DOHH2 (cell line): Measurements from ENCODE around the gene B3GNT3.

Source experiments
- H3F3A ChIP-seq: fragments of 200-600 bp; sonication (generic), shearing (Covaris generic); 2 replicates; pipeline ENCODE4 v1.6.0; 2016; ENCODE audit warnings: antibody characterized with exemption, mild to moderate bottlenecking; ENCODE audit not compliant: control insufficient read depth, insufficient read depth
- H3K27ac ChIP-seq: fragments of 200-600 bp; sonication (generic); 2 replicates; pipeline ENCODE4 v1.5.1; 2014; ENCODE audit warnings: low read depth, mild to moderate bottlenecking, low read length, moderate library complexity
- H3K27me3 ChIP-seq: fragments of 200-600 bp; sonication (generic); 2 replicates; pipeline ENCODE4 v1.6.1; 2014; ENCODE audit warnings: mild to moderate bottlenecking, low read length, mixed read lengths; ENCODE audit not compliant: control insufficient read depth
- H3K36me3 ChIP-seq: fragments of 200-600 bp; sonication (generic); 2 replicates; pipeline ENCODE4 v1.6.1; 2014; ENCODE audit warnings: mild to moderate bottlenecking, low read length, moderate library complexity, mixed read lengths; ENCODE audit not compliant: control insufficient read depth
- H3K4me1 ChIP-seq: fragments of 200-600 bp; sonication (generic); 2 replicates; pipeline ENCODE4 v1.6.1; 2014; ENCODE audit warnings: mild to moderate bottlenecking, low read length, mixed read lengths; ENCODE audit not compliant: control insufficient read depth
- H3K4me2 ChIP-seq: fragments of 200-600 bp; sonication (generic); 2 replicates; pipeline ENCODE4 v1.6.0; 2014; ENCODE audit warnings: mild to moderate bottlenecking, low read length, moderate library complexity
- H3K4me3 ChIP-seq: fragments of 200-600 bp; sonication (generic); 2 replicates; pipeline ENCODE4 v1.5.1; 2014; ENCODE audit warnings: mild to moderate bottlenecking, low read length, mixed read lengths
- H3K79me2 ChIP-seq: fragments of 200-600 bp; sonication (generic); 2 replicates; pipeline ENCODE4 v1.6.1; 2014; ENCODE audit warnings: mild to moderate bottlenecking, low read length, mixed read lengths; ENCODE audit not compliant: control insufficient read depth
- H3K9me2 ChIP-seq: fragments of 200-600 bp; sonication (generic); replicated peaks from 2 replicates; pipeline ENCODE4 v1.6.1; 2014; ENCODE audit warnings: mild to moderate bottlenecking, low read length, mixed read lengths; ENCODE audit not compliant: control insufficient read depth
- H3K9me3 ChIP-seq: fragments of 200-600 bp; sonication (generic); 2 replicates; pipeline ENCODE4 v1.6.1; 2014; ENCODE audit warnings: antibody characterized with exemption, low read length, mixed read lengths; ENCODE audit not compliant: control insufficient read depth, insufficient read depth
- H4K20me1 ChIP-seq: fragments of 200-600 bp; sonication (generic); 2 replicates; pipeline ENCODE4 v1.6.0; 2014; ENCODE audit warnings: low read depth, mild to moderate bottlenecking, antibody characterized with exemption, low read length, moderate library complexity; ENCODE audit not compliant: control insufficient read depth, insufficient read depth
- CTCF ChIP-seq: fragments of 200-600 bp; sonication (generic); IDR thresholded peaks from one replicate; pipeline ENCODE4 v1.5.1; 2014; ENCODE audit warnings: antibody characterized with exemption, mild to moderate bottlenecking, low read depth, low read length; ENCODE audit not compliant: poor library complexity, severe bottlenecking
- EZH2phosphoT487 ChIP-seq: fragments of 200-600 bp; sonication (generic); IDR thresholded peaks from 2 replicates; pipeline ENCODE4 v1.6.1; 2017; ENCODE audit warnings: borderline replicate concordance, mild to moderate bottlenecking, antibody characterized with exemption, low read length, moderate library complexity, mixed read lengths

The B3GNT3 gene

GRCh38 chr19:17837972-17838371 is 43.0 kb downstream of the B3GNT3 start:
- H4K20me1 ChIP-seq: no peaks in the 10 kb centered on the region
- H3K4me1 ChIP-seq: no peaks in the 10 kb centered on the region
- H3K79me2 ChIP-seq: no peaks in the 10 kb centered on the region
- H3K9me3 ChIP-seq: no peaks in the 10 kb centered on the region
- H3F3A ChIP-seq: no peaks in the 10 kb centered on the region
- no peak overlapping the region for H3K27ac ChIP-seq
- no peak overlapping the region for H3K4me2 ChIP-seq
- no peak overlapping the region for H3K4me3 ChIP-seq
- TF ChIP-seq EZH2phosphoT487 (no peak), CTCF (no peak)
- H3K9me2 ChIP-seq: no peaks in the 10 kb centered on the region
- H3K36me3 ChIP-seq: no peaks in the 10 kb centered on the region
- no peaks in the 10 kb centered on the region for H3K27me3 ChIP-seq

GRCh38 chr19:17840019-17840418 is 45.1 kb downstream of the B3GNT3 start:
- Histone ChIP-seq H3K79me2 (no peaks in the 10 kb centered on the region), H3K27me3 (no peaks in the 10 kb centered on the region), H3K9me2 (no peaks in the 10 kb centered on the region), H3K27ac (no peak overlapping the region), H3K36me3 (no peaks in the 10 kb centered on the region), H3K4me3 (no peak overlapping the region), H4K20me1 (no peaks in the 10 kb centered on the region), H3F3A (no peaks in the 10 kb centered on the region), H3K4me2 (no peak overlapping the region), H3K9me3 (no peaks in the 10 kb centered on the region), H3K4me1 (no peaks in the 10 kb centered on the region)
- TF ChIP-seq CTCF: no peak
- TF ChIP-seq EZH2phosphoT487: no peak

DNA sequence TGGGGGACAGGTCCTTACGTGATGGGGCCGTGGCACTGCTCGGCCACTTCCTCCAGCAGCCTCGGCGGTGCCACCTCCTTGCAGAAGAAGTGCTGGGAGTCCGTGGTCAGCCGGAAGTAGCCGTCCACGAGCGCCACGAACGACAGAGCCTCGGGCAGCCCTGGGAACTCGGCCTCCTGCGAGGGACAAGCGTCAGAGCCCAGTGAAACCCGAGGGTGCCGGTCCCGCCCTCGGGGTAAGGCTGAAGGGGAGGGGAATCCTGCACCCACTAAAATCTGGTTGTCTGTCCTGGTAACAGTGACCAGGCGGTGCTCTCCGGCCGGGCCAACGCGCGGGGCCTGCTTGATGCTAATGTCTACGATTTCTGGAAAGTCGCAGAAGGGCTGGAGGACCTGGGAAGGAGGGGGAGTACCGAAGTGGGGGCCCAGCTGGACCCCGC is 46.5 kb downstream of the B3GNT3 start:
- no peaks in the 10 kb centered on the region for H3K9me2 ChIP-seq
- no peak overlapping the region for H3K27ac ChIP-seq
- no peaks in the 10 kb centered on the region for H3K4me1 ChIP-seq
- no peaks in the 10 kb centered on the region for H3K9me3 ChIP-seq
- no peaks in the 10 kb centered on the region for H4K20me1 ChIP-seq
- H3K4me2 ChIP-seq: no peak overlapping the region
- H3K27me3 ChIP-seq: no peaks in the 10 kb centered on the region
- H3K4me3 ChIP-seq: no peak overlapping the region
- H3F3A ChIP-seq: no peaks in the 10 kb centered on the region
- H3K79me2 ChIP-seq: no peaks in the 10 kb centered on the region
- TF ChIP-seq EZH2phosphoT487: no peak
- no peak for TF ChIP-seq CTCF
- H3K36me3 ChIP-seq: no peaks in the 10 kb centered on the region
